Rectal smooth muscle tissue (tissue), 1 donor: ENCODE data around the gene TMEM200C.

Experiments
- H3K27ac ChIP-seq: one replicate; pipeline ENCODE4 v1.7.0; 2013; ENCODE audit warnings: low read depth, low read length, inconsistent platforms
- H3K27me3 ChIP-seq: one replicate; pipeline ENCODE4 v1.7.0; 2013; ENCODE audit warnings: low read length; ENCODE audit not compliant: control insufficient read depth, insufficient read depth
- H3K36me3 ChIP-seq: one replicate; pipeline ENCODE4 v1.7.0; 2013; ENCODE audit warnings: low read length; ENCODE audit not compliant: control insufficient read depth, insufficient read depth
- H3K4me1 ChIP-seq: one replicate; pipeline ENCODE4 v1.7.0; 2013; ENCODE audit warnings: low read length; ENCODE audit not compliant: control insufficient read depth, insufficient read depth
- H3K4me3 ChIP-seq: one replicate; pipeline ENCODE4 v1.7.0; 2013; ENCODE audit warnings: low read length
- H3K9ac ChIP-seq: one replicate; pipeline ENCODE4 v1.7.0; 2013; ENCODE audit warnings: low read length

The TMEM200C gene

DNA sequence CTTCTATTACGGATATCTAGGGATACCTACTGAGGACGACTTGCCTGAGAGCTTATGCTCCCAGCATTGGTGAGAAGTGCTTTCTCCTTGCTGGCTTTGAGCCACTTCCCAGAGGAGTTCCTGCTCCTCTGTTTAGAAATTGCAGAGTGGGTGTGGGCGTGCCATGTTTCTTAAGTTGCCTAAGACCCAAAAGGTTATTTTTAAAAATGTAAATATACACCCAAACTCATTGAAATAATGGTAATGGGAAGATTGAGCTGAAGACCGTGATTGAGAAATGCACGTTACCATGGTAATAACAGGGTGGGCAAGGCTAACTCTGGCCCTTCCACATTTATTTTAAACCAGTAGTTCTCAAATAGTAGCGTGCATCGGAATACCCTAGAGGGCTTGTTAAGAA lies 17.2 kb upstream of the TMEM200C start:
- Histone ChIP-seq H3K27ac (no peak overlapping the region), H3K4me1 (no peaks in the 10 kb centered on the region)

DNA sequence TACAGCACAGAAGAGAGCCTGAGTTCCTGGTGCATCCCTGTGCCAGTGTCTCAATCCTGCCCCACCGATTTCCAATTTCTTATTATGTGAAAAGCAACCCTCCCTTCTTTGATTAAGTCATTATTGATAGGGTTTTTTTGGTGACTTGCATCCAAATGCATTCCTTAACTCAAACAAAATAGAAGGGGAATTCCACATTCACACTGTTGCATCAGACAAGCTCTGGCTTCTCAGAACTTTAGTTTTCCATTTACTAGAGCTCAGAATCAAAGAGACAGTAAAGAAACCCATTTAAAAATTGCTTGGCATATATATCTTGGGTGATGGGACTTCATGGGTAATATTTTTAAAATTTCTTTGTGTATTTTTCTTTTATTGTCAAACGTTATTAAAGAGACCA lies 13.8 kb upstream of the TMEM200C start:
- Histone ChIP-seq H3K4me3 (no peak overlapping the region), H3K9ac (no peak overlapping the region), H3K27me3 (no peaks in the 10 kb centered on the region), H3K4me1 (no peaks in the 10 kb centered on the region), H3K27ac (no peak overlapping the region), H3K36me3 (no peaks in the 10 kb centered on the region)

More for the DNA sequence above, 17.2 kb upstream of the TMEM200C start:
- no peak overlapping the region for H3K4me3 ChIP-seq
- no peaks in the 10 kb centered on the region for H3K36me3 ChIP-seq
- no peaks in the 10 kb centered on the region for H3K27me3 ChIP-seq
- no peak overlapping the region for H3K9ac ChIP-seq

DNA sequence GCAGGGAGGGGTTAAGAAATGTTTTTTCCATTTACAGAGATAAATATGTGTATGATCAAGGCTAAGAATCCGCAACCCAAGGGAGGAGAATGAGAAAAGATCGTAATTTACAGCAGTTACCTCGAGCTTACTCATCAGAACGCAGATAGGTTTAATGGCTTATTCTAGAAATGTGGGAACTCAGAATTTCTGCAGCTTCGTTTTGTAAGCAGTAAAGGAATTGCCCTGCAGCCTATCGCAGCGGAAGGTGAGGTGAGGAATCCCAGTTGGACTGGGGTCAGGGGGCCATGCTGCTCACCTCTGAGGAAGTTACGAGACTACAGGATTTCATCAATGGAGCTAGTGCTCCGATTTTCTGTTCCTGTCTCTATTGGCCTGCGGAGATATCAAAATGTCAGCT lies 8.1 kb upstream of the TMEM200C start:
- Histone ChIP-seq H3K27me3 (no peaks in the 10 kb centered on the region), H3K27ac (no peak overlapping the region), H3K36me3 (no peaks in the 10 kb centered on the region)

DNA sequence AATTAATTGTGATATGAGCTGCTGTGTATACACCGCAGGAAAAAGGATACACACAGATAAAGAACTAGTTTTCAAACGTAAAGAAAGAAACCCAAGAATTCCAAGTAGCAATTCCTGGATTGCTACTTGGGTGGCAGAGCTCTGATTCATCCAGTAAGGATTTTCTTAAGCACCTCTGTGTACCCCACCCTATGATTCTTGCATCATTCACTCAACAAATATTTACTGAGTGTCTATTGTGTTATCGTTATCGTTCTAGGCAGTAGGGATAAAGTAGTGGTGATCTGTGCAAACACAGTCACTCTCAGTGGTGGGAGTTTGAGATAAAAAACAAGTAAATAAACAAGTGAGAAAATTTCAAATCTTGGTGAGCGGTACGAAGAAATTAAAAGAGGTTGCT lies 4.9 kb upstream of the TMEM200C start:
- peaks cover 3% of the 10 kb centered on the region for H3K27me3 ChIP-seq
- H3K4me1 ChIP-seq: no peaks in the 10 kb centered on the region
- no peak overlapping the region for H3K9ac ChIP-seq

More for the DNA sequence above, 8.1 kb upstream of the TMEM200C start:
- H3K4me1 ChIP-seq: no peaks in the 10 kb centered on the region
- H3K4me3 ChIP-seq: no peak overlapping the region
- no peak overlapping the region for H3K9ac ChIP-seq

DNA sequence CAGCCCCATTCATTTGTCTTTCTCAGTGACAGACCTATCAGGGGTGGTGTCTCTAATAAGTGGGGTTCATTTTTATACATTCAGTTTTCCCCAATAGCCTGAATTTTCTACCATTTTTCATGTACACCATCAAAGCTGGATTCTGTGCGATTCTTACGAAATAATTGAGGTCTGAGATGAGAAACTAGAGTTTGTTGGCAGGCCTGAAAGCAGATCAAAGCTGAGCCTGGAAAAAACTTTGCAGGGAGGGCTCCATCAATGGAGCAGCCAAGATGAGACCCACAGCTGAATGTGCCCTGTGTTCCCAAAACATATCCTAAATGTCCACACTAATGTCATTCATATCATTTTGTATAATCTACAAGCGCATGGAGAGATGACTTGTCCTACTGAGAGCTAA lies 4.5 kb upstream of the TMEM200C start:
- peaks cover 3% of the 10 kb centered on the region for H3K27me3 ChIP-seq
- H3K27ac ChIP-seq: no peak overlapping the region
- H3K4me3 ChIP-seq: no peak overlapping the region

More for the DNA sequence above, 4.9 kb upstream of the TMEM200C start:
- Histone ChIP-seq H3K36me3 (no peaks in the 10 kb centered on the region), H3K4me3 (no peak overlapping the region), H3K27ac (no peak overlapping the region)

DNA sequence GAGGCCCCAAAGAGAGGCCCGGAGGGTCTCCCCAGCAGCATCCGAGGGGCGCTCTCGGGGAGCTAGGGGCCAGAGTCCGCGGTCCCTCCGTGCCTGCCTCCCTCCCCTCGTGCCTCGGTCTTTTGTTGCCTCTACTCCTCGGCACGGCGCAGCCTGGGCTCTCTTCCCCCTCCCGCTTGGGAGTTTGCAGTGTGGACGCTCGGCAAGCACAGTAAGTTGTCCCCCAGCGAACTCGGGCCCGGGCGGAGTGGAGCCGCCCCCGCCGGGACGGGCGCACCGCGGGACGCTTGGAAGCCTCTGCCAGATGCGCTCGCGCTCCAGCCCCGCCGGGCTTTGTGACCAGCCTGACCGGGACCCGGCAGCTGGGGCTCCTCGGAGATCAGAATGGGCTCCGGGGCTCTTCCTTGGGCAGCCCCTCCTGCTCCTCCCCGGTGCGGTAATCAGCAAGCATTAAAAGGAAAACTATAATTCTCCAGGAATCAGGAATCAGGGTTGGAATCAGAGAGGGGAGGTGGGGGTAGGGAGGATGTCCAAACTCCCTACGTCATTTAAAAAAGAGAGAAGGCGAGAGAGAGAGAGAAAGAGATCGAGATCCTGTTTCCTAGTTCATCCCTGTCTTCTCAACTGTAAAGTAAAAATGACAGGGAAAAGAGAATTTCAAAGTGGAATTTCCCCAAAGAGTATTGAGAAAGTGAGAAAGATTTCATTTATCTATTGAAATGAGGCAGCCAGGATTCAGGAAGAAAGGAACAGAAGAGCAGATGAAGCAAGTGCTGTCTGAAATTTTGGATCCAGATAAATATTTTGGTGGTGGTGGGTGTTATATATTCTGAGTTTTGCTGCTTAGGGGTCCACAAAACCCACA lies 786 bp upstream of the TMEM200C start:
- Histone ChIP-seq H3K4me1 (no peaks in the 10 kb centered on the region), H3K36me3 (no peaks in the 10 kb centered on the region), H3K4me3 (peak overlapping the region; percentile 56), H3K9ac (no peak overlapping the region), H3K27me3 (peaks cover 19% of the 10 kb centered on the region), H3K27ac (no peak overlapping the region)

More for the DNA sequence above, 4.5 kb upstream of the TMEM200C start:
- H3K4me1 ChIP-seq: no peaks in the 10 kb centered on the region
- no peaks in the 10 kb centered on the region for H3K36me3 ChIP-seq
- H3K9ac ChIP-seq: no peak overlapping the region

DNA sequence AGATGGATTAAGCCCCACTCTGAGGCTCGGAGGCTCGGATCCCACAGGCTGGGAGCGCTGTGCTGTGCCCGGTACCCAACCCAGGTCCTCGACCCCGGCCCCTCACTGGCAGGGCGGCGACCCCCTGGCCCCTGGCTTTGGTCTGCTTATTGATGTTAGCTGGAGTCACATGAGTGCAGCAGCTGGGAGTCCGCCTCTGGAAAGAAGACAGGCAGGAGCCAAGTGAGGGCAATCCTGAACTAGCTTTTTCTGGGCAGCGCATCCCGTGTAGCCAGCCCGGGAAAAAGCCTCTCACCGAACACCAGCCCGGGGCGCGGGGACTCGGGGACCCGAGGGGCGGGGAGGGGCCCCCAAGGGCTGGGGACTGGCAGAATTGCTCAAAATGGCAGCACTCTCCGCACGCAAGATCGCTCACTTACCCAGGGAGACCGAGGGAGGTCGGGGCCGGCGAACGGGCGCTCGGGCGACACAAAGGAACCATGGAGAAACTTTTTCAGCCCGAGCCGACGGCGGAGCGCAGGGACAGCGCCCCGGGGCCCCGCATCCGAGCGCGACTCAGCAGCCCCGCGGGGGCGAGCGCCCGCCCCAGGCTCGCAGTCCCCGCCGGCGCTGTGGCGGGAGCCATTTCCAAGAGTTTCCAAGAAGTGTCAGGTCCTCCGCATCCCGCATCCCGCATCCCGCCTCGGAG lies 567 bp downstream of the TMEM200C start:
- no peaks in the 10 kb centered on the region for H3K36me3 ChIP-seq
- no peak overlapping the region for H3K27ac ChIP-seq
- no peak overlapping the region for H3K9ac ChIP-seq
- no peaks in the 10 kb centered on the region for H3K4me1 ChIP-seq
- peak overlapping the region; percentile 37 for H3K4me3 ChIP-seq
- peaks cover 19% of the 10 kb centered on the region for H3K27me3 ChIP-seq

DNA sequence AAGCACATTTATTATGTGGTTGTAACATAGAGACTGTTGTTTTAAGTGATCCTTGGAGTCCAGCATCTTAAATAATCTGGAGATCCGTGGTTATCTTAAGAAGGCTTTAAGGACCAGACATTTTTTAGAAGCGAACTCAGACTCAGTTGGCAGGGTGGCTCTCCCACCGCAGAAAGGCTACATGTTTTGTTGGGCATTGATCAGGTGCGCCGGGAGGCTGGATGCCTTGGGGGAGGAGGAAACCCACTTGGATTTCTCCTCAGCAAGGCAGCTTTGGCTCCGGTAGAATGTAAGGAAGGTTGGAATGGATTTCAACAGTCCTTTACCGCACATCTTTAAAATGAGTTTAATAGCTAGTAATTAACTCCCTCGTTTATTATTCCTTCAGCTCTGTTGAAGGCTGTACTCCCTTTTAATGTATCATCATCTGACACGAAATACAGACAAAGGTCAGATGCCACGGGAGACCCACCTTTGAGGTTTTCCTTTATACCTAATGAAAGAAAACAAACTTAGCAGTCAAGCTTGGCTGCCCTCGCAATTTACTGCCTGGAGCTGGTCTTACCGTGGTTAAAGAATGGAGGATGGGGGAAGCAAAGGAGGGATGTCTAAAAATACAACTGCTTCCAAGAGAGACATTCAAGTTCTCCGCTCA lies 1.2 kb downstream of the TMEM200C start:
- Histone ChIP-seq H3K4me1 (no peaks in the 10 kb centered on the region), H3K4me3 (peak overlapping the region; percentile 6), H3K36me3 (no peaks in the 10 kb centered on the region), H3K9ac (no peak overlapping the region), H3K27ac (no peak overlapping the region), H3K27me3 (peaks cover 19% of the 10 kb centered on the region)

DNA sequence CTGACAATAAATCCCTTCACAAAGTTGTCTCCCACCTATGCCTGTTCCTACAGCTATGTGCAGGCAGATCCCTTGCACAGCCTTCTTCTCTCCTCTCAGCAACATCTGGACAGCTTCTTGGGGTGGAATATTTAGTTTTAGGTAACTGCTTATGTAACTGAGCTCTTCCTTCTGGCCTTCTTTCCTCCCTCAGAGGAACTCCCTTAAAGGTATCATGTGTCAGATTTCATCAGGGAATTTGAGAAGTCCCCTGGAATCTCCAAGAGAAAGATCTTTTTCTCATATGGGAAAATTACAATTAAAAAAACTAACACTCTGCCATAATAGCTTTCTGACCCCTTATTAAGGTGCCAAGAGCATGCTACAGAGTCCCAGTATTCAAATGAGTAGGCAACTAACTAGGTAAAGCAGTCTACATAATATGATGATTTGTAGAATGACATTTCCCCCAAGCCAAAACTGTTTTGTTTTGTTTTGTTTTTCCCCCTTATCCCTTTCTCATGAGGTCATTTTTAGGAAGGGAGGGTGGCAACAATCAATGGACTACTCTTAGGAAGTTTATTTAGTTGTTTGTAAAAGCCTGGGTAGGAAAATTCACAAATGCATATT lies 2.4 kb downstream of the TMEM200C start:
- peaks cover 17% of the 10 kb centered on the region for H3K27me3 ChIP-seq
- H3K4me1 ChIP-seq: no peaks in the 10 kb centered on the region
- no peak overlapping the region for H3K4me3 ChIP-seq
- H3K27ac ChIP-seq: no peak overlapping the region
- no peak overlapping the region for H3K9ac ChIP-seq
- no peaks in the 10 kb centered on the region for H3K36me3 ChIP-seq

DNA sequence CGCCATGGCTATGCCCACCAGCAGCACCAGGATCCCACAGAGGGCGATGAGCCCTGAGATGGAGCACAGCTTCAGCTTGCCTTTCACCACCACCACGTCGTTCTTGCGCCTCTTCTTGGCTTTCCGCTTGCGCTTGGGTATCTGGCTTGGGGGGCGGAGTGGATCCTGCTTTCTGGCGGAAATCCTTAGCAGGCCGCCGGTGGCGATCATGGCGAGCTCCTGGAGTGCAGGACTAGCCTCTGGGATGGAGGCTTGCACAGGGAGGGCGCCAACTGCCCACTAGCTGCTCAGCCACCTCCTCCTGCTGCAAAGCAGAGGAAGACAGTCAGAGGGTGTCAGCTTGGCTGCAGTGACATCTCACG lies 3.5 kb downstream of the TMEM200C start:
- H3K4me1 ChIP-seq: no peaks in the 10 kb centered on the region
- no peak overlapping the region for H3K9ac ChIP-seq
- H3K36me3 ChIP-seq: no peaks in the 10 kb centered on the region
- no peak overlapping the region for H3K27ac ChIP-seq
- H3K4me3 ChIP-seq: no peak overlapping the region
- peaks cover 17% of the 10 kb centered on the region for H3K27me3 ChIP-seq

DNA sequence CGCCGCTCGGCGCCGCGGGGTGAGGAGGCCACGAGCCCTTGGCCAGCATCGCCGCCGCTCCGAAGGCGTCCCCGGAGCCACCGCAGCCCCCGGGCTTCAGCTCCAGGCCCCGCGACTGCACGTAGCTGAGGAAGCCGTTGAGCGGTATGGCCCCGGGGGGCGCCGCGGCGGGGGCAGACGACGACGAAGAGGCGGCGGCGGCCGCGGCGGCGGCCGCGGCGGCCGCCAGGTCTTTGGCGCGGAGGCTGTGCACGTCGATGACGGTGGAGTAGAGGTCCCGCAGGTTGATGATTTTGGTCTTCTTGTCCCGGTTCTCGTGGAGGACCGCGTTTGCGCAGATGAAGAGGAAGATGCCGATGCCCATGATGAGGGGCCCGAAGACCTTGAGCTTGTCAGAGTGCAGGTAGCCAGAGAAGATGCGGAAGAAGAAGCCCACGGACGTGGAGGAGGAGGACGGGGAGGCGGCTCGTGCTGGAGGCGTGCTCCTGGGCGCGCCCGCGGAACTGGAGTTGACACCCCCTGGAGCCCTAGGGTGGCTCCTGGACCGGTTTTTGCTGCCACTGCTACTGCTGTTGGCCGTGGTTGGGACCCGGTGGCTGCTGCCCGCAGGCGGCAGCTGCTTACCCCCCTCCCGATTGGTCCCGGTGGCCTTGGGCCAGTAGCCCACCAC lies 4.0 kb downstream of the TMEM200C start:
- H3K9ac ChIP-seq: no peak overlapping the region
- peaks cover 17% of the 10 kb centered on the region for H3K27me3 ChIP-seq
- H3K4me3 ChIP-seq: peak overlapping the region; percentile 48

More for the DNA sequence above, 4.0 kb downstream of the TMEM200C start:
- no peaks in the 10 kb centered on the region for H3K36me3 ChIP-seq
- H3K27ac ChIP-seq: no peak overlapping the region
- no peaks in the 10 kb centered on the region for H3K4me1 ChIP-seq
